Measurements from ENCODE around the gene MOB1B. TPM values are rescaled to one million over a fixed set of nuclear protein-coding genes. Genes with fewer than 3 reads are reported as not detected.
"Not testable (repeated sequence)": the region's sequence is repeated elsewhere in the genome, so short reads cannot be mapped to it uniquely, and the experiment has no call there.

MOB1B gene
- total RNA-seq, 1 experiment from 2014 or later: 21.0 TPM

DNA sequence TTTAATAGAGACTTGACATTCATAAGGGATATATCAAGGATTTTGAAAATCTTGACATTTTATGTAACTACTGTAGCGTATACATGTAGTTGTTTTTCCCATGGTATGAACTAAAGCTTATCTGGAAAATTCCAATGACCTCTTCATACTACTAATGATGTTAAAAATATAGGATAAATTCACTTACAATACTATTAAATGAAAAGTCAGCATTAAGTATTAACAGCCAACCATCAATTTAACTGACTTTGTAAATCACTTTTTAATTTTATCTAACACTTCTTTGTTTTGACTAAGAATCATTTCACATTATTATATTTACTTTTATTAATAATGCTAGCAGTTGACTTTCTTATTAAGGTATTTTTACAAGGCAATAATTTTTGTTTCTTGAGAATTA lies 125.4 kb downstream of the MOB1B start:
- Histone ChIP-seq H3K36me3 (ENCODE audit: insufficient read depth, low read length, poor library complexity, severe bottlenecking) (peaks cover 4% of the 10 kb centered on the region), H3K27ac (ENCODE audit: low read depth, low read length, poor library complexity, severe bottlenecking) (no peak overlapping the region), H3K4me1 (ENCODE audit: insufficient read depth, low read length, poor library complexity, severe bottlenecking) (peaks cover 14% of the 10 kb centered on the region), H3K4me3 (ENCODE audit: low read depth, low read length, poor library complexity, severe bottlenecking) (no peak overlapping the region), H3K9me3 (ENCODE audit: low read depth, low read length, poor library complexity, severe bottlenecking) (no peaks in the 10 kb centered on the region), H3K27me3 (replicated peaks; ENCODE audit: insufficient read depth, low read depth, low read length, poor library complexity) (no peaks in the 10 kb centered on the region)
- TF ChIP-seq, protein P1, sequence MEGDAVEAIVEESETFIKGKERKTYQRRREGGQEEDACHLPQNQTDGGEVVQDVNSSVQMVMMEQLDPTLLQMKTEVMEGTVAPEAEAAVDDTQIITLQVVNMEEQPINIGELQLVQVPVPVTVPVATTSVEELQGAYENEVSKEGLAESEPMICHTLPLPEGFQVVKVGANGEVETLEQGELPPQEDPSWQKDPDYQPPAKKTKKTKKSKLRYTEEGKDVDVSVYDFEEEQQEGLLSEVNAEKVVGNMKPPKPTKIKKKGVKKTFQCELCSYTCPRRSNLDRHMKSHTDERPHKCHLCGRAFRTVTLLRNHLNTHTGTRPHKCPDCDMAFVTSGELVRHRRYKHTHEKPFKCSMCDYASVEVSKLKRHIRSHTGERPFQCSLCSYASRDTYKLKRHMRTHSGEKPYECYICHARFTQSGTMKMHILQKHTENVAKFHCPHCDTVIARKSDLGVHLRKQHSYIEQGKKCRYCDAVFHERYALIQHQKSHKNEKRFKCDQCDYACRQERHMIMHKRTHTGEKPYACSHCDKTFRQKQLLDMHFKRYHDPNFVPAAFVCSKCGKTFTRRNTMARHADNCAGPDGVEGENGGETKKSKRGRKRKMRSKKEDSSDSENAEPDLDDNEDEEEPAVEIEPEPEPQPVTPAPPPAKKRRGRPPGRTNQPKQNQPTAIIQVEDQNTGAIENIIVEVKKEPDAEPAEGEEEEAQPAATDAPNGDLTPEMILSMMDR (conservative IDR thresholded peaks at IDR 0.05; ENCODE audit: low read depth, low read length): no peak
- no peak for TF ChIP-seq EZH2 (IDR thresholded peaks at IDR 0.05; ENCODE audit: borderline replicate concordance, low read depth, low read length, poor library complexity, severe bottlenecking)
- intact Hi-C loops (cut with micrococcal nuclease; ENCODE audit: unreplicated experiment): no loop called here
- BruUV-seq (replicated peaks): no TSS peak
- ChIA-PET CTCF (no interaction called here), POLR2A (ENCODE audit: low non-redundant PET) (no interaction called here)
- no peak for DNase-seq (ENCODE audit: low spot score)

GRCh38 chr4:71029504-71029903 lies 127.3 kb downstream of the MOB1B start:
- Histone ChIP-seq H3K9me3 (ENCODE audit: low read depth, low read length, poor library complexity, severe bottlenecking) (no peaks in the 10 kb centered on the region), H3K4me3 (ENCODE audit: low read depth, low read length, poor library complexity, severe bottlenecking) (no peak overlapping the region), H3K27me3 (replicated peaks; ENCODE audit: insufficient read depth, low read depth, low read length, poor library complexity) (no peaks in the 10 kb centered on the region), H3K4me1 (ENCODE audit: insufficient read depth, low read length, poor library complexity, severe bottlenecking) (peaks cover 14% of the 10 kb centered on the region), H3K36me3 (ENCODE audit: insufficient read depth, low read length, poor library complexity, severe bottlenecking) (peaks cover 4% of the 10 kb centered on the region), H3K27ac (ENCODE audit: low read depth, low read length, poor library complexity, severe bottlenecking) (peak overlapping the region; percentile 37)
- no TSS peak for BruUV-seq (replicated peaks)
- intact Hi-C loops (cut with micrococcal nuclease; ENCODE audit: unreplicated experiment): no loop called here
- peak; percentile 56 for DNase-seq (ENCODE audit: low spot score)
- ChIA-PET POLR2A (ENCODE audit: low non-redundant PET) (no interaction called here), CTCF (no interaction called here)
- TF ChIP-seq, protein P1 (conservative IDR thresholded peaks at IDR 0.05; ENCODE audit: low read depth, low read length): no peak
- no peak for TF ChIP-seq EZH2 (IDR thresholded peaks at IDR 0.05; ENCODE audit: borderline replicate concordance, low read depth, low read length, poor library complexity, severe bottlenecking)

- intact Hi-C loops (cut with micrococcal nuclease; ENCODE audit: unreplicated experiment); DNase-seq (ENCODE audit: low spot score); H3K4me3 ChIP-seq (ENCODE audit: low read depth, low read length, poor library complexity, severe bottlenecking); CTCF ChIA-PET; H3K4me1 ChIP-seq (ENCODE audit: insufficient read depth, low read length, poor library complexity, severe bottlenecking); H3K27me3 ChIP-seq (replicated peaks; ENCODE audit: insufficient read depth, low read depth, low read length, poor library complexity); H3K36me3 ChIP-seq (ENCODE audit: insufficient read depth, low read length, poor library complexity, severe bottlenecking); H3K27ac ChIP-seq (ENCODE audit: low read depth, low read length, poor library complexity, severe bottlenecking); BruUV-seq (replicated peaks); POLR2A ChIA-PET (ENCODE audit: low non-redundant PET); H3K9me3 ChIP-seq (ENCODE audit: low read depth, low read length, poor library complexity, severe bottlenecking): not testable (repeated sequence)
Observed at GRCh38 chr4:71032106-71032505, 129.9 kb downstream of the MOB1B start.

Other genes starting within 250 kb of the MOB1B start
- not detected in 2 replicates for gene JCHAIN, start 235.9 kb upstream of the MOB1B start, total RNA-seq (2021)
- gene UTP3, start 213.8 kb upstream of the MOB1B start, total RNA-seq (2021): 16.2 and 17.1 TPM in 2 replicates
- gene RUFY3, start 180.4 kb upstream of the MOB1B start, total RNA-seq (2021): 25.1 and 27.5 TPM in 2 replicates
- gene GRSF1, start 62.5 kb upstream of the MOB1B start, total RNA-seq (2021): 58.5 and 63.2 TPM in 2 replicates
- 18.4 and 20.3 TPM in 2 replicates for gene DCK, start 91.3 kb downstream of the MOB1B start, total RNA-seq (2021)